Mesendoderm (in vitro differentiated cells): ENCODE results near the gene STN1.

Experiments
- DNase-seq: peaks from one replicate; pipeline ENCODE4 v3.0.0; 2013
- H2AK5ac ChIP-seq: 2 replicates; pipeline ENCODE4 v1.6.1; 2013; ENCODE audit warnings: low read length, inconsistent platforms
- H2BK120ac ChIP-seq: 2 replicates; pipeline ENCODE4 v1.6.1; 2013; ENCODE audit warnings: low read depth, mild to moderate bottlenecking, low read length, moderate library complexity, mixed read lengths
- H2BK15ac ChIP-seq: replicated peaks from 2 replicates; pipeline ENCODE4 v1.6.1; 2013; ENCODE audit warnings: low read depth, mild to moderate bottlenecking, moderate library complexity
- H2BK5ac ChIP-seq: 2 replicates; pipeline ENCODE4 v1.6.1; 2013; ENCODE audit warnings: low read length, inconsistent platforms
- H3K18ac ChIP-seq: 2 replicates; pipeline ENCODE4 v1.6.1; 2013; ENCODE audit warnings: mild to moderate bottlenecking, low read length, mixed read lengths
- H3K23ac ChIP-seq: one replicate; pipeline ENCODE4 v1.6.1; 2013; ENCODE audit warnings: low read length
- H3K27ac ChIP-seq: 2 replicates; pipeline ENCODE4 v1.5.1; 2013; ENCODE audit warnings: low read depth, mild to moderate bottlenecking, inconsistent platforms, low read length, moderate library complexity
- H3K27me3 ChIP-seq: 2 replicates; pipeline ENCODE4 v1.6.1; 2013; ENCODE audit warnings: low read length, control low read depth, mild to moderate bottlenecking, inconsistent platforms; ENCODE audit not compliant: insufficient read depth, poor library complexity
- H3K36me3 ChIP-seq: 2 replicates; pipeline ENCODE4 v1.6.1; 2013; ENCODE audit warnings: low read length, inconsistent platforms; ENCODE audit not compliant: control insufficient read depth, insufficient read depth
- H3K4ac ChIP-seq: one replicate; pipeline ENCODE4 v1.6.1; 2013; ENCODE audit warnings: low read depth, mild to moderate bottlenecking, low read length, moderate library complexity
- H3K4me1 ChIP-seq: 2 replicates; pipeline ENCODE4 v1.6.1; 2013; ENCODE audit warnings: low read depth, low read length, inconsistent platforms; ENCODE audit not compliant: control insufficient read depth
- H3K4me2 ChIP-seq: 2 replicates; pipeline ENCODE4 v1.6.1; 2013; ENCODE audit warnings: low read length
- H3K4me3 ChIP-seq: 2 replicates; pipeline ENCODE4 v1.5.1; 2013; ENCODE audit warnings: mild to moderate bottlenecking, low read length
- H3K56ac ChIP-seq: one replicate; pipeline ENCODE4 v1.6.1; 2013; ENCODE audit warnings: low read length
- H3K79me1 ChIP-seq: 2 replicates; pipeline ENCODE4 v1.6.1; 2013; ENCODE audit warnings: low read length, inconsistent platforms
- H3K79me2 ChIP-seq: 2 replicates; pipeline ENCODE4 v1.6.1; 2013; ENCODE audit warnings: mild to moderate bottlenecking, low read length; ENCODE audit not compliant: control insufficient read depth, insufficient read depth
- H3K9ac ChIP-seq: 2 replicates; pipeline ENCODE4 v1.6.1; 2013; ENCODE audit warnings: low read length, inconsistent platforms
- H4K5ac ChIP-seq: one replicate; pipeline ENCODE4 v1.6.1; 2013; ENCODE audit warnings: low read length
- H4K8ac ChIP-seq: one replicate; pipeline ENCODE4 v1.6.1; 2013; ENCODE audit warnings: low read depth, mild to moderate bottlenecking, control low read depth, low read length, moderate library complexity
- WGBS: extraction: QIAGEN DNeasy Blood & Tissue Kit; methylation state at CpG from one replicate; pipeline ENCODE4 v1.1.7; 2013; ENCODE audit warnings: low lambda C conversion rate, missing lambda C conversion rate; ENCODE audit not compliant: insufficient coverage; ENCODE audit errors: extremely low coverage; 5-methylcytosine and 5-hydroxymethylcytosine counted together

Gene STN1

DNA sequence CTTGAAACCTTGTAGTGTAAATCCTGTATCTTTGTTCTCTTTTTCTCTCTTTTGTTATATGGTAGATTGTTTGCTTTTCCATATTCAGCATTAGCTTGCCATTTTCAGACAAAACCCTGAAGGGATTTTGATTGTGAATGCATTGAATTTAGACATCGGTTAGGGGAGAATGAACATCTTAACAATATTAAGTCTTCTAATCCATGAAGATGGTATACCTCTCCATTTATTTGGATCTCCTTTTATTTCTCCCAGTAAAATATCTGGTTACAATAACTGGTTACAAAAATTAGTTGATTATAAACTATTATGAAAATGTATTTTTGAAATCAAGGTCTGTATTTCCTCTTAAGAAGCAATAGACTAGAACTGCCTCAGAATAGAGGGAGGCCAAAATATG lies 36.6 kb upstream of the STN1 start:
- Histone ChIP-seq H4K5ac (no peak overlapping the region), H4K8ac (no peak overlapping the region), H3K4me2 (no peak overlapping the region), H2BK15ac (no peak overlapping the region), H3K18ac (no peak overlapping the region), H2BK5ac (no peak overlapping the region), H3K4me1 (no peaks in the 10 kb centered on the region), H3K36me3 (no peaks in the 10 kb centered on the region), H2AK5ac (no peak overlapping the region), H3K27ac (no peak overlapping the region), H3K79me1 (no peaks in the 10 kb centered on the region), H3K23ac (no peak overlapping the region), H3K4me3 (no peak overlapping the region), H3K4ac (no peak overlapping the region), H3K79me2 (no peaks in the 10 kb centered on the region), H2BK120ac (no peak overlapping the region), H3K27me3 (no peaks in the 10 kb centered on the region), H3K56ac (no peak overlapping the region), H3K9ac (no peak overlapping the region)
- no peak for DNase-seq
- WGBS, result no CpG with 5 or more reads among the region's 1 CpG

DNA sequence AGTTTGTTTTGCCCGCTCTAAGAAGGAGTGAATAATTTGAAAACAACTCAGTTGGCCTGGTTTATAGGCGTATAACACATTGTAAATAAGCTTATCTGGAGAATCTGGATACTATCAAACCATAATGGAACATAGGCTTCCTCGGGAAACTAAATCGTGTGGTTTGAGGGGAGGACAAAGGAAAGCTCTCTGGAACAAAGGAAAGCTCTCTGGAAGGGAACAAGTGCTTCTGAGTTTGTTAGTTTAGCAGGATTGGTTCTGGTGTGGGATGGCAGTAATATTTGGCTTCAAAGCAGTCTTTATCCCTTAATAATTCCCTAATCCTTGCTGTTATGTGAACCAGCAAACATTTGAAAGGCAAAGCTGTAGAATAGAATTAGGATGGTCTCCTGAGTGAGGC lies 34.0 kb upstream of the STN1 start:
- Histone ChIP-seq H3K79me1 (no peaks in the 10 kb centered on the region), H3K56ac (no peak overlapping the region), H3K4me1 (no peaks in the 10 kb centered on the region), H2AK5ac (no peak overlapping the region), H4K8ac (no peak overlapping the region), H3K18ac (no peak overlapping the region), H2BK15ac (no peak overlapping the region), H3K4me3 (no peak overlapping the region), H3K9ac (no peak overlapping the region), H3K79me2 (no peaks in the 10 kb centered on the region), H3K23ac (no peak overlapping the region), H3K4ac (no peak overlapping the region), H3K36me3 (no peaks in the 10 kb centered on the region), H3K27me3 (no peaks in the 10 kb centered on the region), H2BK5ac (no peak overlapping the region), H4K5ac (no peak overlapping the region), H3K27ac (no peak overlapping the region), H3K4me2 (no peak overlapping the region), H2BK120ac (no peak overlapping the region)
- DNase-seq, result no peak
- no CpG with 5 or more reads among the region's 4 CpGs for WGBS

DNA sequence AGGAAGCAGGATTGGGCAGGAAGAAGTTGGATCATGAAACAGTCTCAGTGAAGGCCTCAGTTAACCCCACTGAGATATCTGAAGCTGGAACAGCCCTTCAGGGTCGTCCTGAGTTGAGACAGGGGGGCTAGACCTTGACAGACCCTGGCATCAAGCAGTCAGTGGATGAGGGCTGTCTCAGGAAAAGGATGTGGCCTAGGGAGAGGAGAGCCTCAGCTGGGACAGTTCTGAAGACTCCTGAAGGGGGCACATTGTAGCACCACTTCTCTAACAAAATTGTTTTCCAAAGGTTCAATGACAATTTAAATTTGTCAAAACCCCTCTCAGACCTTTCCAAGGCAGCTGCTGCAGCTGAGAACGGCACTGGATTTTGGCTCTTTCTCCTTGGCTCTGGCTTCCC lies 33.2 kb upstream of the STN1 start:
- Histone ChIP-seq H2AK5ac (no peak overlapping the region), H4K8ac (no peak overlapping the region), H3K56ac (no peak overlapping the region), H2BK120ac (no peak overlapping the region), H3K4me2 (no peak overlapping the region), H3K23ac (no peak overlapping the region), H3K4ac (no peak overlapping the region), H3K4me3 (no peak overlapping the region), H4K5ac (no peak overlapping the region), H3K79me1 (no peaks in the 10 kb centered on the region), H3K27ac (no peak overlapping the region), H2BK15ac (no peak overlapping the region), H3K4me1 (no peaks in the 10 kb centered on the region), H3K18ac (no peak overlapping the region), H3K27me3 (no peaks in the 10 kb centered on the region), H3K36me3 (no peaks in the 10 kb centered on the region), H3K79me2 (no peaks in the 10 kb centered on the region), H3K9ac (no peak overlapping the region), H2BK5ac (no peak overlapping the region)
- DNase-seq, result no peak
- no CpG with 5 or more reads among the region's 2 CpGs for WGBS

DNA sequence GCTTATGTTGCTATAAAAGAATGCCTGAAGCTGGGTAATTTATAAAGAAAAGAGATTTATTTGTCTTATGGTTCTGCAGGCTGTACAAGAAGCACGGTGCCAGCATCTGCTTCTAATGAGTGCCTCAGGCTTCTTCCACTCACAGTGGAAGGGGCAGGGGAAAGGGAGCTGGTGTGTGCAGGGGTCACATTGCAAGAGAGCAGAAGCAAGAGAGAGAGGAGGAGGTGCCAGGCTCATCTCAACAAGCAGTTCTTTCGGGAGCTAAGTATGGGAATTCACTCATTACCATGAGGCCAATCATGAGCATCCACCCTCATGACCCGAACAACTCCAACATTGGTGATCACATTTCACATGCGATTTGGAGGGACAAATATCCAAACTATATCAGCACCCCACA lies 31.7 kb upstream of the STN1 start:
- Histone ChIP-seq H3K27me3 (no peaks in the 10 kb centered on the region), H3K56ac (no peak overlapping the region), H3K4ac (no peak overlapping the region), H2AK5ac (no peak overlapping the region), H3K23ac (no peak overlapping the region), H3K4me2 (no peak overlapping the region), H3K4me3 (no peak overlapping the region), H3K18ac (no peak overlapping the region), H2BK120ac (no peak overlapping the region), H2BK5ac (no peak overlapping the region), H3K36me3 (no peaks in the 10 kb centered on the region), H3K4me1 (no peaks in the 10 kb centered on the region), H3K79me2 (no peaks in the 10 kb centered on the region), H3K27ac (no peak overlapping the region), H2BK15ac (no peak overlapping the region), H4K5ac (no peak overlapping the region), H3K9ac (no peak overlapping the region), H3K79me1 (no peaks in the 10 kb centered on the region), H4K8ac (no peak overlapping the region)
- no CpG with 5 or more reads among the region's 4 CpGs for WGBS
- no peak for DNase-seq

DNA sequence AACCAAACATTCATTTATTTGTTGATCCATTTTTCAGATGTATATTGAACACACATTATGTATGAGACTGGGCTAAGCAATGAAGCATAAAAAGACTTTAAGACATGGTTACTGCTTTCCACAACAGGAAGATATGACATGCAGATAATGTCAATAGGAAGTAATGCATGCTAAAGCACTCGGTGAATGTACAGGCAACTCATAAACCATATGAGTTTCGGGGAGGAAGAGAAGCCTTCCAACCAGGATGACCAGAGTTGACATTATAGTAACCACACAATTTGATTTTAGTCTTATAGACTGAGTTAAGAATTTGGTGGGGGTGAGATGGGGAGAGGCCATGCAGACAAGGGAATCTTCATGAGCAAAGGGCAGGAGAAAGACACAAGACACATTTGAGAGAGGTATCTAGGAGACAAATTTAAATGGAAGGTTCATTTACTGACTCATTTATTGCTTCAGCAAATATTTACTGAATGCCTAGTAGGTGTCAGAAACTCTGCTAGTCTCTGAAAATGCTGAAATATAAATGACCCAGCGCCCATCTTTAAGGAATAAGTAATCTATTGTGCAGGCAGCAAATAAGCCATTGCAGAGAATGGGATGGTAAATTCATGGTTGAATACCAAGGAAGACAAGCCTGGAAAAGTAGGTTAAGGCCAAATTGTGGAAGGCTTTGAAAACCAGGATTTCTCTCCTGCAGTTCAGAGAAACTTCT lies 30.0 kb upstream of the STN1 start:
- no peak overlapping the region for H4K5ac ChIP-seq
- no peaks in the 10 kb centered on the region for H3K79me1 ChIP-seq
- DNase-seq, result no peak
- no peaks in the 10 kb centered on the region for H3K79me2 ChIP-seq
- H3K27ac ChIP-seq, result no peak overlapping the region
- no peak overlapping the region for H3K4ac ChIP-seq
- no peak overlapping the region for H3K23ac ChIP-seq
- H3K9ac ChIP-seq, result no peak overlapping the region
- no peaks in the 10 kb centered on the region for H3K4me1 ChIP-seq
- no peak overlapping the region for H2BK120ac ChIP-seq
- H3K4me2 ChIP-seq, result no peak overlapping the region
- no CpG with 5 or more reads among the region's 3 CpGs for WGBS
- H2BK5ac ChIP-seq, result no peak overlapping the region
- H4K8ac ChIP-seq, result no peak overlapping the region
- H3K36me3 ChIP-seq, result no peaks in the 10 kb centered on the region
- H2AK5ac ChIP-seq, result no peak overlapping the region
- no peak overlapping the region for H3K56ac ChIP-seq
- no peak overlapping the region for H2BK15ac ChIP-seq
- H3K27me3 ChIP-seq, result no peaks in the 10 kb centered on the region
- no peak overlapping the region for H3K18ac ChIP-seq
- H3K4me3 ChIP-seq, result no peak overlapping the region

DNA sequence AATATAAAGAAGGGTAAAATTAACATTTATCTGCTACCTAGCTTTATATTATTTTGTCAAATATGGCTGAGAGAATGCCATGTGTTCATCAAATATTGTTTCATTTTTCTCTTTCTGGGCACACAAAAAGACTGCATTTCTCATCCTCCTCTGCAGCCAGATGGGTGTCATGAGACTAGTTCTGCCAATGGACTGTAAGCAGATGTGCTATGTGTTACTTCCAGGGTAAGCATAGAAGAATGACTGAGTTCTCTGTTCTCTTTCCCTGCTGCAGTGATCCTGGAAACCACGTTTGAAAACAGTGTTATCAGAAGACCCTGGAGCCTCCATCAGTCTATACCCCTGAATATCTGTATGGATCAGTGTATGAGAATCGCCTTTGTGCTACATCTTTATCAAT lies 24.9 kb upstream of the STN1 start:
- Histone ChIP-seq H3K79me1 (no peaks in the 10 kb centered on the region), H4K8ac (no peak overlapping the region), H3K18ac (no peak overlapping the region), H3K4me3 (no peak overlapping the region), H3K79me2 (no peaks in the 10 kb centered on the region), H3K56ac (no peak overlapping the region), H3K4me1 (no peaks in the 10 kb centered on the region), H3K27me3 (no peaks in the 10 kb centered on the region), H3K4me2 (no peak overlapping the region), H3K9ac (no peak overlapping the region), H2BK15ac (no peak overlapping the region), H4K5ac (no peak overlapping the region), H3K23ac (no peak overlapping the region), H2AK5ac (no peak overlapping the region), H2BK5ac (no peak overlapping the region), H2BK120ac (no peak overlapping the region), H3K4ac (no peak overlapping the region), H3K27ac (no peak overlapping the region), H3K36me3 (no peaks in the 10 kb centered on the region)
- DNase-seq, result no peak
- WGBS, result no CpG with 5 or more reads among the region's 2 CpGs
